GM21786 (cell line): ENCODE results near the gene MYH2.
"Not testable (repeated sequence)": the region's sequence is repeated elsewhere in the genome, so short reads cannot be mapped to it uniquely, and the experiment has no call there.

Experiments
- ATAC-seq: cut with Tn5 transposase; IDR thresholded peaks from one replicate; pipeline ENCODE4 v1.9.1; 2021; ENCODE audit not compliant: unreplicated experiment

The MYH2 gene

DNA sequence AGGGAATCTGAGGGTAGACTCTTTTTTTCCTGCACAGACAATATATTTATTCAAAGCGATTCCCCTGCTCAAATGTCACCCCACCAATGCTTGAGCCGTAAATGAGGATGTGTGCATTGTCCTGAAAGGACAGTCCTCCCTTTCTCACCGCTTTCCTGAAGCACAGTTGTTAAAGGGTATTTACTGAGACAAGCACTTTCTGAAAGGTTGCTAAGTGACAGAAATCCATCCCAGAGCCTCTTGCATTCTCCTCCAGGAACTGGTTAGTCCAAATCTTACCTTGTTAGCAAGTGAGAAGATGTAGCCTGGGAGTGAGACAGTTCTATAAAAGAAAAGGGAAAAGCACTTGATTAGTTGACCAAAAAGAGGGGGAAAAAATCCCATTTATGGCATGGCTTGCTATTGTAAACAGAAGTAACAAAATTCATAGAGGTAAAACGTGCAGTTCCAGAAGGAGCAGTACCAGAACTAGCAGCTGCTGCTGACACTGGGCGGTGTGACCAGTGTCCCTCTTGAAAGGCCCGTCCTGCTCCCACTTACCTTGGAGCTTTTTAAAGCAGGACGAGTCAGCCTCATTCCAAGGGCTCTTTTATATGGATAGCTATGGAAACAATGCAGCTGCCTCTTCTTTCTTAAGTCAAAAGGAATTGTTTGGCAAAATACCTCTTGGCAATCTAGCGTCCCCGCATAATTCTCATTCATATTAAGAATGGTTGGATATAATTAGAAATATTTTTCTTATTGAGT, at the start of gene MYH2:
Gene MYH2, minus strand, starts transcription at position 563 of the 747 bp plus-strand sequence. CDS start 1,738 bp downstream, outside the sequence.
- no peak for ATAC-seq

DNA sequence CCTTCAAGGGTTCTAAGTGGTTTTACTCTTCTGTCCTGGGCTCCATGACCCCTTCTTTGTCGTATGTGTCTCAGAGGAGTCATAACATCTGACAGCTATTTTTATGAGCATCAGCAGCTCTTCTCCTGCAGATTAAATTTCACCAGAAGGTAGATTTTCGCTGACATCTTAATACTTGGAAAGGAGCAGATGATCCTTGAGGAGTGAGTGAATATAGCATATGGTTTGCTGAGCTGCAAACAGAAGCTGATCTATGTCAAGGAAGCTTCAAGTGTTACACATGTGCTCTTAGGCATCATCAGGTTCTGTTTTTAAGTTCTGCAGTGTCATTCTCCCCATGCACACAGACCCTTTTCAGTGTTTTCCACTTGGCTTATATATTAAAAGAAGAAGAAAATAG, 49.2 kb upstream of the MYH2 start:
- ATAC-seq: no peak

DNA sequence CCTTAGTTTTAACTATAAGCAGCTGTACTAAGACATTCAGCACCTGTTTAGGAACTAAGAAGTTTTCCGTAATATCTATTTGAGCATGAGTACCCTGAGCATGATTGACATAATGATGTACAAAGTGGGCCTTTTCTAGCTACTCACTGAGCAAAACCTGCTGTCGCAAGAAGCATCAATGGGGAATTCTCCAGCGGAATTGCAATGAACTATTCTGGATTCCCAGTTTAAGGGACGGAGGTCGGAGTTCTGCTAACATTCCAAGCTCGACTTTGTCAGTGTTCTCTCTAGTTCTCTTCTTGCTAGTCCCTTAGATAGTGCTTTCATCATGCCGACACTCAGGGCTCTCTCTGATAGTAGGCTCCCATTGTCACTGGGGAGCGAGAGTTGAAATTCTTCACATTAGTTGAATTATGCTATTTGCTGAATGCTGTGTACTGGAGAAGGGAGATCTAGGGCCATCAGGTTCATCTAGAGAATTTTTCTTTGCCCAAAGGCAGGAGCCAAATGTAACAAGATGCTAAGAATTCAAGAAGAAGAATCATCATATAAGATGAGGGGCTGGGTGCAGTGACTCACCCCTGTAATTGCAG, 40.2 kb upstream of the MYH2 start:
- no peak for ATAC-seq

DNA sequence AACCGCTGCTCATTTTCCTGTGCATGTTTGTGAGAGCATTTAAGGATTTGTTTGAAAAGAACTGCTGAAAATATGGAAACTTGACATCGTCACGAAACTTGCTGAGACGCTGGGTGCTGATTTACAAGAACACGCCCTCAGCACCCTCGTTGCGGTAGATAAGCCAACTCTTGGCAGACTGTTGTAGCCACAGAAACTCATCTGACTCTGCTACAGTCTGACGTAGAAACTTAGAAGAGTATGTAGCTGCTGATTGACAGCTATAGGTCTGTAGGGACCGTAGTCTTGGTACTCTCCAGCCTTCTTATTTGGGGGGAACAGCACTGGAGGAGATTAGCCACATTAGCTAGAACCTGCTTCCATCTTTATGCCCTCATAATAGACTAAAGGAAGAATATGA, 36.1 kb upstream of the MYH2 start:
- ATAC-seq: no peak

DNA sequence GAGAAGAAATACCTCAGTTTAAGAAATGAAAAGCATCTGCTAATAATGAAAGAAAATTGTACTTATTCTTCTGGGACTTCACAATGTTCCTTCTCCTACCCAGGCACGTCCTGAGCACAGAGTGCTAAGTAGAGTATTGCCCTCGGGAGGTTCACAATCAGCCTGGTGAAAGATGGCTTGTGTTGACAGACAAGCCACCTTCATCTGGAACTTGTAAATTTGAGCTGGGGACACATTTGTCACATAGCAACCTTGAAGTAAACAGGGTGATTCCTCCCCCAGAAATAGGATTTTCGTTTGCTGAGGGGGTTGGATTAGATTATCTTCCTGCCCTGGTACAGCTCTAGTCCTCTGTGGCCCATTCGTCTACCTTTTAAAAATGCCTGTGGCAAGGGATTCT, 34.4 kb upstream of the MYH2 start:
- no peak for ATAC-seq

DNA sequence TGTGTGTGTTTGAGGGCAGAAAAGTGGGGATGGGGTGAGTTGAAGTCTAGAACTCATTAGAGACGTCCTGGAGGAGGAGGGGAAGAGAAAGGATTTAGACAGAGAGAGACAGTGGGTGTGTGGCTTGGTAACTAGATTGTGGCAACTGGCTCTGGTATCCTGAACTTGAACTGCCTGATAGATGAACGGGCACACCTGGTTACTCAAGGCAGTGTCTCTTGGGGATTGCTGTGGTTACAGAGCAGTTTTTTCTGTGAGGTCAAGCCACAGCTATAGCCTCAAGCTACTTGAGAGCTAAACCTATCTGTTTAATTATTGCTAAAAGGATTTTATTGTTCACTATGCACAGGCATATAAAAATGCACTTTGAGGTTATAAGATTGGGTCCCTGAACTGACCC, 29.8 kb upstream of the MYH2 start:
- no peak for ATAC-seq

DNA sequence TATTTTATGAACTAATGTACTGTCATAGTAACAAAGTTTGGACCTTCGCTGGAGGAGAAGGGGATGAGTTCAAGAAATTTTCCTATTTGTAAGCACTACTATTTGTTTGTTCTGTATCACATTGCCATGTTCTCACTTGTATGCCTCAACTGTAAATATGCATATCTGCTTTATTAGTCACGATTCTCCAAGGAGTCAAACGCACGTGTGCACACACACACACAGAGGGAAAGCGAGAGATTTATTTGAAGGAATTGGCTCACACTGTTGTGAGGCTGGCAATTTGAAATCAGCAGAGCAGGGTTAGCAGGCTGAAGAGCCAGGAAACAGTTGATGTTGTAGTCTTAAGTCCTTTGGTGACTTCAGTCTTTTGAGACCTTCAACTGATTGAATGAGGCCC, 24.9 kb upstream of the MYH2 start:
- no peak for ATAC-seq

DNA sequence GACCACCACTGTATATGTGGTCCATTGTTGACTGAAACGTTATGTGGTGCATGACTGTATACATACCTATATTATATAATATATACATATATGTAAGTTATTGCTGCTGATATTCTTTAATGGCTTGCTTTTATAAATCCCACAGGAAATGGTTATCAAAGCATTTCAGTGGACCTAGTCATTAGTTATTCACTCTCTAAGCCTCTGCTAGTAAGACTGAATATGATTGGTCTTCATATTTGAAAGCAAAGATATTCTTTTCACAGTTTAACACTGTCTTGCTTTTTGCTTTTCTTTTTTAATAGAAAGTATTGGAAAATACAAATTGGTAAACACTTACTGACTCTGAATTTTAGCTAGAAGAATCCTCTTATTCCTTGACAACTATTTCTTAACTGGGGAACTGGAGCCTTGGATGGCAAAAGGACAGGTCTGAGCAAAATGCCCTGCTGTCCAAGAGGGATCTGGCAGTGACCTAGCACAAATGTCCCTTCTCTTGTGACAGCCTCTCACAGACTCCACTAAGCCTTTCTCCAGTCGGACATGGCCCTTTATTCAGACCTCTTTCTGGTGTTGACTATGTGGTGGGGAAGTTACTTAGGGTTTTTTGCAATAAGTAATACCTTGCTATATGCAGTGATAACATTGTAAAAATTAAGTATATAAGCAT, 14.7 kb upstream of the MYH2 start:
- no peak for ATAC-seq

DNA sequence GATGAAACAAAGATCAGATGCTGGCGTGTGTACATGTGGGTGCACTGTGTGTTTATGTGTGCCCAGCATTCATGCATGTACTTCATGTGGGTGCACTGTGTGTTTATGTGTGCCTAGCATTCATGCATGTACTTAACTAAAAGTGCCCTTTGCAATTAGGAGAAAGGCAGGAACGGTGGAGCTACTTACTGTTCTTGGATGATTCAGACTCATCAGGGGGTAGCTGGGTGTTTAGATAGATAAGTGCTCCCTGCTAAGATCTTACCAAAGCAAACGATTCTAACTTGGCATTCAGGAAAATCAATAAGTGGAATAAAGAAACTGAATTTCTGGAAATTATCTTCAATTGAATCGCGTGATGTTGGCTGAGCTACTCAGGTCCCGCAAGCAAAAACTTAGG, 8.6 kb upstream of the MYH2 start:
- no peak for ATAC-seq

DNA sequence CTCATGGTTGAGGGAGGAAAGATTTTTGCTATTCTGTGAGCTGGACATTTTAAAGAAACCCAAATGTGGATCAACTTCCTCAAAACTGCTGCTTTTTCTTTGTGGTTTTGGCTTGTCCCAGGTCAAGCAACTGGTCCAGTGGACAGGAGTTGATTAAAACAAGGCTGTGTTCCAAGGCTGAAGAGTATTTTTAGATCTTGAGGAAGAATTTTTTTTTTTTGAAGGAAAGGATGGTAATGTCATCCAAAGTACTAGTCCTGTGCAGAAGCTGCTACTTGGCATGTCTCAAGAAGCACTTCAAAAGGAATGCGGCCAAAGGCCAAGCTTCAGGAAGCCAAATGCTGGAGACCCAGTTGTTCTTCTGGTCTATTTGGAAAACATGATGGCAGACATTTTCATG, 8.0 kb upstream of the MYH2 start:
- no peak for ATAC-seq

DNA sequence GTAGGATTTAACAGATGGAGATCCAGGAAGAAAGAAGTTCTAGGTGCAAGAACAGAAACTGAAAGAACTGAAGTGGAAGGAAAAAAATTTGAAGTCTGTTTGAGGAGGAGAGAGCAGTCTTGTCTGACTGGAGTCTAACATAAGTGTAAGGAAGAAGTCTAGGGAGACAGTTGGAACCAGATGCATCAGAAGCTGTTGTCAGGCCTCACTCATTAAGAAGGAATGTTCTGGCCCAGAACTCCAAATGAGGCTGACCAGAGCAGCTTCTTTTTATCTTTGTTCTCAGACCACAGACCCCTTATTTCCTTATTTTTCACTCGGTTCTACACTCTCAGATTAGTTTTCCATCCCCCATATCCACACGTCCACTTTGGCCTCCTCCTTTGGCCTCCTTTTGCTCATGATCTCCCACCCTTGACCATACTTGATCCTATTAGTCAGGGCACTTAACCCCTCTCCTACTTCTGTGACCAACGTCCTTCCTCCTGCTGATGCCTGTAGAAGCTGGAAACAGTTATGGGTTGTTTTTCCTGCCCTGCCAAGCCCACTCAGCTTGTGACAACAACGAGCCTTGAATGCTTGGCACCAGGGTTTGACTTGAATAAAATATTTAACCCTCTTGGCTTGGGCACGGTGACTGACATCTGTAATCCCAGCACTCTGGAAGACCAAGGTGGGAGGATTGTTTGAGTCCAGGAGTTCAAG, 7.0 kb upstream of the MYH2 start:
- ATAC-seq: no peak

DNA sequence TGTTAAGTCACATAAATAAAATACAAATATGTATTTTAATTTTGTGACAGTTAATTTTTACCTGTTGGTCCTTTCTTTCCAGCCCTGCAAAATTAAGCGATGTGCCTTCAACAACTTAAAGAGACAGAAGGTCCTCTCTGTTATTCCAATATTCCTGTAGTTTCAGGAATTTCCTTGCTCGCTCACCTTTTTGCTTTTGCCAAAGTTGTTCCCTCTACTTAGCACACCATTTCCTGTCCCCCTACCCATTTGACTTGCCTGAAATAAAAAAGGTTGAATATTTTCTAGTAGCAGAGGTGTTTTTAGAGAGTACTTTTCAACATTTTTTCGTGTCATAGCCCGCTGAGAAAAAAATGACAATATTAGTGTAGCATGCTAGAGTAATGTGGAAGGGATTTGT, 556 bp upstream of the MYH2 start:
- ATAC-seq: no peak

DNA sequence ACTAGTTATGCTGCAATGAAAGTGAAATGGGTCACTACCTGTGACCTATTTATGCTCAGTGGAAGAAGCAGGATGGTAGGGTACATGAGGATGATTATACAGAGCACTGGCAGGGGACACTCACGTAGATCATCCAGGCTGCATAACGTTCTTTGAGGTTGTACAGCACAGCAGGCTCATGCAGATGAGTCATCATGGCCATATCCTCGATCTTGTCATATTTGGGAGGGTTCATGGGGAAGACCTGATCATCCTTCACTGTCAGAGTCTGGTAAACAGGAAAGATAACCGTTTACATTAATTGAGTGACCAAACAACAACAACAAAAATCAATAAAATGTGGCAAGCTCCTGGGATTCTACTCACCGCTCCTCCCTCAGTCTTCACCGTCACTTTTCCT, 2.1 kb downstream of the MYH2 start:
- no peak for ATAC-seq

DNA sequence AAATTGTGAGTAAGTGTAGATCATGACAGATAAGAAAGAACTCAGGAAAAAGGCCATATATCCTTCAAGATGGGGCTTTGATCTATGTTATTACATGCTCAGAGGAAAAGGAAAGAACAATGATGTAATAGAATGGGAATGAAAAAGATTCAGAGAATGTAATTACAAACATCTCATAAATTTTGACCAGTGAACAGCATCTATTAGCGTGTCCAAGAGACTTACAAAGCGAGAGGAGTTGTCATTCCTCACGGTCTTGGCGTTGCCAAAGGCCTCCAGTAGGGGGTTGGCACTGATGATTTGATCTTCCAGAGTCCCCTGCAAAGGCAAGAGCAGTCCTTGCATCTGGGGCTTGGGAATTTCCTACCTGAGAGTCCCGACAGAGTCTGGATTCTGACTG, 6.0 kb downstream of the MYH2 start:
- not testable (repeated sequence) for ATAC-seq

DNA sequence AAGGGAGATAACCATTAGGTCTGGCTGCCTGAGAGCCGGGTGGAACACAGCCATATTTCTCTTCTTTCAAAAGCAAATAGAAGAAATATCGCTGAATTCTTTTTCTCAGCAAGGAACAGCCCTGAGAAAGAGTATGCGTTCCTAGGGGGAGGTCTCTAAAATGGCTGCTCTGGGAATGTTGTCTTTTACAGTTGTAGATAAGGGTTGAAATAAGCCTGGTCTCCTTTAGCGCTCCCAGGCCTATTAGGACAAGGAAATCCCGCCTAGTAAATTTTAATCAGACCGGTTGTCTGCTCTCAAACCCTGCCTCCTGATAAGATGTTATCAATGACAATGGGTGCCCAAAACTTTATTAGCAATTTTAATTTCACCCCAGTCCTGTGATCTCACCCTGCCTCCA, 8.3 kb downstream of the MYH2 start:
- not testable (repeated sequence) for ATAC-seq

DNA sequence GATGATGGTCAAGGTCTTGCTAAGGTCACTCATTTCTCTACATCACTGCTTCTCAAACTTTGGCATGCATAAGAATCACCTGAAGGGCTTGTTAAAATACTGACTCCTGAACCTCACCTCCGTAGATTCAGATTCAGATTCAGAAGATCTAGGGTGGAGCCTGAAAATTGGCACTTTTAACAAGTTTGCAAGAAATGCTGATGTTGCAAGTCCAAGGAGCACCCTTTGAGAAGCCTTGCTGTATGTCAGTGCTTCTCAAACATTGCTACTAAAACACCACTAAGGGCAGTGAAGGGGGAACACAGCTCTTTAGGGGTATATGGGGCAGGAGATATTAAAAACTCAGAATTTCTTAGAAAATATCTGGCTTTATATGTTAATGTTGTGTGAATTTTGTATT, 17.4 kb downstream of the MYH2 start:
- ATAC-seq: no peak

DNA sequence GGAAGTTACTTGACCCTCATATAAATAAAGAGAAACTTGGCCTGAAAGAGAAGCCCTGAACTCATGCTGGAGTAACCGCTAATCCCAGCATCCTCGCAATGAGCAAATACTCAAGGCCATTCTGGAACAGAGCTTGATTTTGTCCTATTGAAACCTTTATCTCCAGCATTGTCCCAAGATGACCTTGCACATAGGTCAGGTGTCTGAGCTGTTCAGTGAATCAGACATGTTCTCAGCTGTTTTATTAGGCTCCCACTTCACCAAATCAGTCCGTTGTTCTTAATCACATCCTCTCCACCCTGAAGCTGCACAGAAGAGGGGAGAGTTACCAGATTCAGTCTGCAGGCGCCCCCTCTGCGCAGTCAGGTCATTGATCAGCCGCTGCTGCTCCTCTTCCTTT, 22.0 kb downstream of the MYH2 start:
- ATAC-seq: no peak

DNA sequence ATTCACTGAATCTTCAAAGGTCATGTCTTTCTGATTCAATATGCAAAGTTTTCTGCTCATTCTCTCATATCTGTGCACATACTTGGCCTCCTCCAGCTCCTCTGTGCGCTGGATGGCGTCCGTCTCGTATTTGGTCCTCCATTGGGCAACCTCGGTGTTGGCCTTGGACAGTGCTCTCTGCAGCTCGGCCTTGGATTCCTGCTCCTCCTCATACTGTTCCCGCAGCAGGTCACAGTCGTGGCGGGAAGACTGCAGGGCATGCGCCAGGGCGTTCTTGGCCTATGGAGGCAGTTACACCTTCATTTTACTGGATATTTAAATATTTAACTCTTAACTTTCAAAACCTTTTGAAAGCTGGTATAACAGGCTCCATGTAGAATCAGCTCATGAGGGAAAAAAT, 22.9 kb downstream of the MYH2 start:
- ATAC-seq: no peak

DNA sequence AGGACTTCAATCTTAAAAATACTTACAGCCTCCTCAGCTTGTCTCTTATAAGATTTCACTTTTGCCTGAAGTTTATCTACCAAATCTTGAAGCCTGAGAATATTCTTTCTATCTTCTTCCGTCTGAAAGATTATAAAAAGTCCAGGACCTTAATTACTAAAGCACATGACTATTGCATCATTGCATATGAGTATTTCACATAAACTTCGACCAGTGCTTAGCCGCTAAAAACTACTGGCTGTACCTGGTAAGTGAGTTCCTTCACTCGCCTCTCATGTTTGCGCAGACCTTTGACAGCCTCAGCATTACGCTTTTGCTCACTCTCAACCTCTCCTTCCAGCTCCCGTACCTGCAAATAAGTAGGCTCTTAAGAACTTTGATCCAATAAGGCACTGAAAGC, 26.4 kb downstream of the MYH2 start:
- no peak for ATAC-seq

DNA sequence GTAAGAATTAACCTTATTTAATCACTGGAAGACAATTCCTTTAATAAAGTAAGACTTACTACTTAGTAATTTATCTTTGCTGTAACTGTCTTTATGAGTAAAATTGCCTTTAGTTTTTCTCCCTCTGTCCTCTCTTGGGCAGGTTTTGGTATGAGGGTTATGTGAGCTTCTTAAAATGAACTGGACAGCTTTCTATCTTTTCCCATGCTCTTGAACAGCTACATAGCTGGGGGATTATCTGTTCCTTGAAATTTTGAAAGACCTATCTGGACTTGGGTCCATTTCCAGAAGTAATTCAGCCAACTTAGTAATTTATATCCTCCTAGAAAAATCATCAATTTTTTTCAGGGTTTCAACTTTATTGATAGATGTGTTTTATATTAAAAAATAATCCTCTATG, 27.5 kb downstream of the MYH2 start:
- no peak for ATAC-seq

DNA sequence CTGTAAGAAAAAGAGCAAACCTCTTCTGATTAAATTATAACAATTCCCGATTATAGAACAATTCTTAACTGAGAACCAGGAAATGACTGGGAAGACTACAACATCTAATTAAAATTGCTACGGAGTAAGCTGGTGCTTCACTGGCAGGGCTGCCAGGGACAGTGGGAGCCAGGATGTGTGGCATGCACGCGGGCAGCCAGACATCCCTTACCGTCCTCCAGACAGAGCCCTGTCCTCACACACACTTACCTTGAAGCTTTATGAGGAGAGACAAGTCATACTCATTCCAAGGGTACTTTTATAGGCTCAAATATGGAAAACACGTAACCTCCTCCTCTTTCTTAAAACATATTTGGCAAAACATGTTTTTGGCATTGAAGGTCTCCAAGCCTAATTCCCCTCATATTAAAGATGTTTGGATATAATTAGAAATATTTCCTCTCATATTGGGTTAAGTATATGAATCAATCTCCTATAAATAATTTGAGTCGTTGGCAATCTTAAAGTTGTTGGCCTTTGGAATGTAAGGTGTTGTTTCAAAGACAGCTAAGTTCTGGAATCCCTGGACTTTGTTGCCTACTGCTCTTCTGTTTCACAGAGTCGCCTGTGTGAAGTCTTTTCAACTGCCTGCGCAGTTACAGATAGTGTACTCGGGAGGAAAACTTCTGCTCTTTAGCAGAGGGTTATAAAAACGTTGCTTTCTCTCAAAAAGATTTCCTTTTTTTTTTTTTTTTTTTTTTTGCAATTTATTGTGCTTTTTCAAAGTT, 31.0 kb downstream of the MYH2 start, which contains the start of gene MYH1:
Gene MYH1, minus strand, starts transcription at position 272 of the 767 bp plus-strand sequence. CDS start 1,900 bp downstream, outside the sequence.
- no peak for ATAC-seq
